KMS-11 (cell line): ENCODE results near the gene RIPOR3.

Experiments
- H2AFZ ChIP-seq: fragments of 200-600 bp; sonication (generic); 2 replicates; pipeline ENCODE4 v1.6.1; 2016; ENCODE audit warnings: antibody characterized with exemption, mixed run types, low read depth
- H3K27ac ChIP-seq: fragments of 200-600 bp; sonication (generic); 2 replicates; pipeline ENCODE4 v1.6.1; 2016; ENCODE audit warnings: mild to moderate bottlenecking, mixed run types
- H3K27me3 ChIP-seq: fragments of 200-600 bp; sonication (generic); 2 replicates; pipeline ENCODE4 v1.6.1; 2017; ENCODE audit warnings: mild to moderate bottlenecking, low read depth, mixed run types, moderate library complexity; ENCODE audit not compliant: insufficient read depth
- H3K36me3 ChIP-seq: fragments of 200-600 bp; sonication (generic); 2 replicates; pipeline ENCODE4 v1.6.1; 2017; ENCODE audit warnings: mild to moderate bottlenecking, mixed run types; ENCODE audit not compliant: insufficient read depth
- H3K4me1 ChIP-seq: fragments of 200-600 bp; sonication (generic); 2 replicates; pipeline ENCODE4 v1.6.1; 2016; ENCODE audit warnings: mild to moderate bottlenecking, low read depth, mixed run types; ENCODE audit not compliant: poor library complexity, severe bottlenecking
- H3K4me2 ChIP-seq: fragments of 200-600 bp; sonication (generic); 2 replicates; pipeline ENCODE4 v1.7.0; 2016; ENCODE audit warnings: mild to moderate bottlenecking, mixed run types
- H3K4me3 ChIP-seq: fragments of 200-600 bp; sonication (generic); IDR thresholded peaks from 2 replicates; pipeline ENCODE4 v1.6.1; 2017; ENCODE audit warnings: low read depth, low read length, mixed read lengths; ENCODE audit not compliant: insufficient read depth
- H3K79me2 ChIP-seq: fragments of 200-600 bp; sonication (generic); 2 replicates; pipeline ENCODE4 v1.6.1; 2016; ENCODE audit warnings: low read depth, mixed run types; ENCODE audit not compliant: insufficient read depth
- H3K9ac ChIP-seq: fragments of 200-600 bp; sonication (generic); 2 replicates; pipeline ENCODE4 v1.6.1; 2016; ENCODE audit warnings: mild to moderate bottlenecking, mixed run types
- H4K20me1 ChIP-seq: fragments of 200-600 bp; sonication (generic); 2 replicates; pipeline ENCODE4 v1.6.1; 2016; ENCODE audit warnings: mild to moderate bottlenecking, mixed run types; ENCODE audit not compliant: insufficient read depth
- CTCF ChIP-seq: fragments of 200-600 bp; sonication (generic); conservative IDR thresholded peaks from 2 replicates; pipeline ENCODE4 v1.6.1; 2017; ENCODE audit warnings: low read depth, mild to moderate bottlenecking, antibody characterized with exemption, low read length, moderate library complexity, mixed read lengths

Gene RIPOR3

DNA sequence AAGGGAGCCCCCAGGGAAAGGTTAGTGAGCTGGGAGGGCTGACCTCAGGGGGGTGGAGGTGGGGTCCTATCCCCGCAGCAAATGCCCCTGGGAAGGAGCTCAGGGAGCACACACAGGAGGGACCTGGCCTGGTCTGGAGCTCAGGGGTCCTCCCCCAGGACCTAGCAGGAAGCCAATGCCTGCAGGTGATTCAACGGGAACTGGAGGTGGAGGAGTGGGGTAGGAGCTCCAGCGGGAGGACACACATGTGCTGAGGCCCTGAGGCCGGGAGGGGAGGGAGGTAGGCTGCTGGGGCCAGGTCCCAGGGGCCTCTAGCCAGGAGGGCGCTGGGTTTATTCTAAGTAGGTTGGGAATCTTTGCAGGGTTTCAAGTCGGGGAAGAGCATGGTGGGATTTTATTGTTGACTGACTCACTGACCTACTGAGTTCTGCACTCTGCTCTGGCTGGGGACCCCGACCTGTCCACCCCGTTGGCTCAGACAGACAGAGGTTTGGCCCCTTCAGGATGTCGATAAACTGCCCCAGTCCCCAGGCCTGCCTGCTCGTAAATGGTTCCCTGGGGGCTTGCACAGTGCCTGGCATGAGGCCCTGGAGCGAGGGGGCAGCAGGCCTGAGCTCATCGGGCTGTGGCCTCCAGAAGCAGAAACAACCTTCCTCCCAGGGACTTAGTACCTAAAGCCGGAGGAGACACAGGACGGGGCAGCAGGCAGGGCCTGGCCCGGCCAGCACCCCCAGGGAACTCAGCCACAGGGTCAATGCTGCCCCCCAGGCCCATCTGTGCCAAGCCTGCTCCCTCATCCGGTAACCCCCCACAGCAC lies 62.3 kb downstream of the RIPOR3 start:
- H3K4me3 ChIP-seq, result no peak overlapping the region
- H3K9ac ChIP-seq, result no peak overlapping the region
- TF ChIP-seq CTCF, result no peak
- H3K79me2 ChIP-seq, result no peaks in the 10 kb centered on the region
- H4K20me1 ChIP-seq, result no peaks in the 10 kb centered on the region
- H2AFZ ChIP-seq, result no peak overlapping the region
- peaks cover 25% of the 10 kb centered on the region for H3K27me3 ChIP-seq
- H3K27ac ChIP-seq, result no peak overlapping the region
- H3K4me2 ChIP-seq, result no peak overlapping the region
- no peaks in the 10 kb centered on the region for H3K4me1 ChIP-seq
- no peaks in the 10 kb centered on the region for H3K36me3 ChIP-seq

- no peaks in the 10 kb centered on the region for H4K20me1 ChIP-seq
- peaks cover 20% of the 10 kb centered on the region for H3K27me3 ChIP-seq
- H3K4me1 ChIP-seq, result no peaks in the 10 kb centered on the region
- no peaks in the 10 kb centered on the region for H3K36me3 ChIP-seq
- H3K9ac ChIP-seq, result no peak overlapping the region
- H3K4me2 ChIP-seq, result no peak overlapping the region
- H3K27ac ChIP-seq, result no peak overlapping the region
- no peak for TF ChIP-seq CTCF
- no peak overlapping the region for H3K4me3 ChIP-seq
- H3K79me2 ChIP-seq, result no peaks in the 10 kb centered on the region
- no peak overlapping the region for H2AFZ ChIP-seq
Observed at GRCh38 chr20:50628332-50628731, 63.0 kb downstream of the RIPOR3 start.

DNA sequence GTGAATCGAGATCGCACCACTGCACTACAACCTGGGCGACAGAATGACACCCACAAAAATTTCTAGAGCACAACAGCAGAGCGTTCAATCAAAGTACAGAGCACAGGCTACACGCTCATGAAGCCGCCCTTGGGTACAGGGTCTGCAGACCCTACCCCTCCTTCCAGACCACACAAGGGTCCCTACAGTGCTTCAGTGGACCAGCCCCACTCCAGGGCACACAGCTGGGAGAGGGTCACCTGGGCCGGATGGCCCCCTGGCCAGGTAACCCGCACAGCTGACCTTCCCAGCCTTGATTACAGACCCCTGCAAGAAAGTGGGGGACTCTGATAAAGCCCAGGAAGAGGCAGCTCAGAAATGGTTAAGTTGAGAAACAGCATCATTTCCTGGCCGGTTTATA lies 63.6 kb downstream of the RIPOR3 start:
- H2AFZ ChIP-seq, result no peak overlapping the region
- peaks cover 17% of the 10 kb centered on the region for H3K27me3 ChIP-seq
- H3K4me3 ChIP-seq, result no peak overlapping the region
- no peak for TF ChIP-seq CTCF
- no peaks in the 10 kb centered on the region for H3K79me2 ChIP-seq
- no peaks in the 10 kb centered on the region for H3K4me1 ChIP-seq
- H3K36me3 ChIP-seq, result no peaks in the 10 kb centered on the region
- no peak overlapping the region for H3K9ac ChIP-seq
- H4K20me1 ChIP-seq, result no peaks in the 10 kb centered on the region
- no peak overlapping the region for H3K4me2 ChIP-seq
- no peak overlapping the region for H3K27ac ChIP-seq

GRCh38 chr20:50625986-50626677 lies 65.2 kb downstream of the RIPOR3 start:
- peak; percentile 35; the same call in 1 of the 2 replicates for TF ChIP-seq CTCF
- H4K20me1 ChIP-seq, result no peaks in the 10 kb centered on the region
- H3K4me3 ChIP-seq, result no peak overlapping the region
- H3K9ac ChIP-seq, result no peak overlapping the region
- H3K4me1 ChIP-seq, result no peaks in the 10 kb centered on the region
- H3K27me3 ChIP-seq, result peaks cover 3% of the 10 kb centered on the region; the same call in 1 of the 2 replicates
- no peak overlapping the region for H3K27ac ChIP-seq
- H3K79me2 ChIP-seq, result no peaks in the 10 kb centered on the region
- no peak overlapping the region for H2AFZ ChIP-seq
- H3K36me3 ChIP-seq, result no peaks in the 10 kb centered on the region
- no peak overlapping the region for H3K4me2 ChIP-seq
